ENCODE results near the gene PLEKHM2.

Gene PLEKHM2

DNA sequence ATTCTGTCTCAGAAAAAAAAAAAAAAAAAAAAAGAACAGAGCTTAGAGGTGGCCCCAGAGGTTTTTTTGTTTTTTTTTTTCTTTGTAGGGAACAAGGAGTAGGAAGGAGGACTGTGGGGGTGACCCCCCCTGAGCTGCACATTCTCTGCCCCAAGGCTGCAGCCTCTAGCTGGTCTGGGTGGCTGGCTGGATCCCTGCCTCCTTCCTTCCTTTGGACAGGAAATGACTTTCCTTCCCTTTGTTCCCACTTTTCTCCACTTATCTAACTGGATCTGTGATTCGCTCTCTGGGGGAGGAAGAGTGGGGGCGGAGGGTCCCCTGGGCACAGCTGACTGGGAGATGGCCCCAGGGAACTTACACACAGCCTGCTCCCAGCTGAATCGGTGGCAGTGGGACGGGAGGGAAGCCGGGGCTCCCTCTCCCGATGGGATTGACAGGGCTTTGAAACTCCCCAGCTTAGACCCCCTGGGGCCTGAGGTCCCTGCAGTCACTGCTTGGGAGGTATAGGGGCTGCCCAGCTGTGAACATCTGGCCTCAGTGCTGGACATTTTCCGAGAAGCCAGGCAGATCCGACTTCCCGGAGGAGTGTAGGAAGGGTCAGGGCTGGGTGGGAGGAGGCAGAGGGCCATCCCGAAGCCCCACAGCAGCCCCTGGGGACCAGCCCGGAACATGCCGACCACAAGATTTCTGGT, 76.5 kb downstream of the PLEKHM2 start:
- H3K27ac ChIP-seq = peak overlapping the region; percentile 99
- DNase-seq (ENCODE audit: low spot score) = peak; percentile 90
- H3K4me3 ChIP-seq = peak overlapping the region; percentile 99
- TF ChIP-seq, protein P1, sequence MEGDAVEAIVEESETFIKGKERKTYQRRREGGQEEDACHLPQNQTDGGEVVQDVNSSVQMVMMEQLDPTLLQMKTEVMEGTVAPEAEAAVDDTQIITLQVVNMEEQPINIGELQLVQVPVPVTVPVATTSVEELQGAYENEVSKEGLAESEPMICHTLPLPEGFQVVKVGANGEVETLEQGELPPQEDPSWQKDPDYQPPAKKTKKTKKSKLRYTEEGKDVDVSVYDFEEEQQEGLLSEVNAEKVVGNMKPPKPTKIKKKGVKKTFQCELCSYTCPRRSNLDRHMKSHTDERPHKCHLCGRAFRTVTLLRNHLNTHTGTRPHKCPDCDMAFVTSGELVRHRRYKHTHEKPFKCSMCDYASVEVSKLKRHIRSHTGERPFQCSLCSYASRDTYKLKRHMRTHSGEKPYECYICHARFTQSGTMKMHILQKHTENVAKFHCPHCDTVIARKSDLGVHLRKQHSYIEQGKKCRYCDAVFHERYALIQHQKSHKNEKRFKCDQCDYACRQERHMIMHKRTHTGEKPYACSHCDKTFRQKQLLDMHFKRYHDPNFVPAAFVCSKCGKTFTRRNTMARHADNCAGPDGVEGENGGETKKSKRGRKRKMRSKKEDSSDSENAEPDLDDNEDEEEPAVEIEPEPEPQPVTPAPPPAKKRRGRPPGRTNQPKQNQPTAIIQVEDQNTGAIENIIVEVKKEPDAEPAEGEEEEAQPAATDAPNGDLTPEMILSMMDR (IDR thresholded peaks at IDR 0.05) = no peak

DNA sequence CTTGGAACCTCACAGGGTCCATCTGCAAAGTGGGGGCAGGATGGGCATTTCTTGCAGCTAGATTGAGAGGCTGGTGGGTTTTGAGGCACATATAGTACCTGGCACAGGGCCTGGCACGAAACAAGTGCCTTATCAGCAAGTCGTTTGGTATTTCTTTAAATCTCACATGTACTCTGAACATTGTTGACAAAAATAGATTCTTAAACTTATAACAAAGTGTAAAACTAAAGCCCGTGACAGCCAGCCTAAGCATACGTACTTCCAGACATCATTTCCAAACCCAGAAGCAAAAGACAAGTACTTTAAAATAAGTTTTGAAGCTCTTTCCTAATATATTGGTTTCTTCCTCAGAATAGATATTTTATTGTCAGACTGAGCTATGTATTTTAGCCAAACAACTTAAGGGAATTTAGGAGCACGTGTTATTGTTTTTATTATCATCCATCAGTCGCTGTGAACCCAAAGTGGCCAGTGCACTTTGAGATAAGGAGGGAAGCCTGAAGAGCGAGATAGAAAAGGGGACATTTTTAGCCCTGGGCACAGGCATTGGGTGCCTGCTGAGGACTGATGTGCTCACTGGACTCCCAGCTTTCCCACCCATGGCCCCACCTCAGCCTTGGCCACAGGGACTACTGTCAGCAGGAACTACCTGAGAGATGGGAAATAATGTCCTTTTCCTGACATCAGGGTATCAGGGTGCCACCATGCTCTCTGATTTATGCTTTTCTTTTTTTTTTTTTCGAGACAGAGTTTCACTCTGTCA, 77.4 kb downstream of the PLEKHM2 start:
- Histone ChIP-seq H3K27ac (peak overlapping the region; percentile 99), H3K4me3 (peak overlapping the region; percentile 99)
- TF ChIP-seq, protein P1 (IDR thresholded peaks at IDR 0.05) = no peak
- DNase-seq (ENCODE audit: low spot score) = no peak

DNA sequence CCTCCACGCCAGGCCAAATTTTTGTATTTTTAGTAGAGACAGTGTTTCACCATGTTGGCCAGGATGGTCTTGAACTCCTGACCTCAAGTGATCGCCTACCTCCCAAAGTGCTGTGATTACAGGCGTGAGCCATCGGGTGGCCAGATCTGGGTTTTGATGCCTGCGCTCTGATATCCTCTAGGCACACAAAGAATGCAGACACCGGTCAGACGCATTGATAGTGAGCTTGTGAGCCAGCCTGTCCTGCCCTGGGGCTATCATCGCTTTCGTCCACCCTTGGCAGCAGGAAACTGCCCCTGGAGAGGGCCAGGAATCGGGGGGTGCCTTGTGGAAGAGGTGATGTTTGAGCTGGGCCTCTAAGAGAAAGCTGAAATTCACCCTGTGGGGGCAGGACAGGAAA, 78.4 kb downstream of the PLEKHM2 start:
- Histone ChIP-seq H3K4me3 (peak overlapping the region; percentile 99), H3K27ac (peak overlapping the region; percentile 99)
- TF ChIP-seq, protein P1 (IDR thresholded peaks at IDR 0.05) = no peak
- no peak for DNase-seq (ENCODE audit: low spot score)

DNA sequence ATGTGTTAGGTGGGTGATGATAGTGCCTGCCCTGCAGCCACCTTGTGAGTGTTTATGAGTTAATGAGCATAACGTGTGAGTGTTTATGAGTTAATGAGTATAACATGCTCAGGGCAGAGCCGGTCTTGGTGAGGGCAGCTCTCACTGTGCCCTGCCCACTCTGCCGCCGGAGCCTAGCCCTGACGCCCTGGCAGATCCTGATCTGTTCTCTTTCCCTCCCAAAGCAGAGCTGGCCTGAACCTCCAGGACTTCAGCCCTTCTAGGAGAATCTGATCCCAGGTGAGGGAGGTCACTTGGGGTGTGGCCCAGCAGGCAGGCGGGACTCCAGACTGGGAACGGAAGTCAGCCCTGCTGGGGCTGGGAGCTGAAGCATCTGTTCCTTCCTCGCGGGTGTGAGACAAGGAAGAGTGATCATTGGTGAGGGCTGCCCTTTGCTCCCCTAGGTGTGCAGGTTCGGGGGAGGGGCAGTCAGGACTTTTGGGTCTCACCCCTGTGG, 80.2 kb downstream of the PLEKHM2 start:
- no peak for DNase-seq (ENCODE audit: low spot score)
- Histone ChIP-seq H3K27ac (peak overlapping the region; percentile 99), H3K4me3 (peak overlapping the region; percentile 99)
- TF ChIP-seq, protein P1 (IDR thresholded peaks at IDR 0.05) = no peak

DNA sequence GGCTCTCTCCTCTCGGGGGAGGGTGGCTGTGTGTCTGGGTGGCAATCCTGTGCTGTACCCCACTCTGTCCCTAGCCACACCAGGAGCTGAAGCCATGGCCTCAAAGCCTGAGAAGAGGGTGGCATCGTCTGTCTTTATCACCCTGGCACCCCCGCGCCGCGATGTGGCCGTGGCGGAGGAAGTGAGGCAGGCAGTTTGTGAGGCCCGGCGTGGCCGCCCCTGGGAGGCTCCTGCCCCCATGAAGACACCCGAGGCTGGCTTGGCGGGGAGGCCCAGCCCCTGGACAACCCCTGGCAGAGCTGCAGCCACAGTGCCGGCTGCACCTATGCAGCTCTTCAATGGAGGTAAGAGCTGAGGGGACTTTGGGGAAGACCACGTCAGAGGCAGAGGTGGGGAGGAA, 80.8 kb downstream of the PLEKHM2 start:
- no peak for DNase-seq (ENCODE audit: low spot score)
- Histone ChIP-seq H3K4me3 (peak overlapping the region; percentile 99), H3K27ac (peak overlapping the region; percentile 99)
- TF ChIP-seq, protein P1 (IDR thresholded peaks at IDR 0.05) = no peak

DNA sequence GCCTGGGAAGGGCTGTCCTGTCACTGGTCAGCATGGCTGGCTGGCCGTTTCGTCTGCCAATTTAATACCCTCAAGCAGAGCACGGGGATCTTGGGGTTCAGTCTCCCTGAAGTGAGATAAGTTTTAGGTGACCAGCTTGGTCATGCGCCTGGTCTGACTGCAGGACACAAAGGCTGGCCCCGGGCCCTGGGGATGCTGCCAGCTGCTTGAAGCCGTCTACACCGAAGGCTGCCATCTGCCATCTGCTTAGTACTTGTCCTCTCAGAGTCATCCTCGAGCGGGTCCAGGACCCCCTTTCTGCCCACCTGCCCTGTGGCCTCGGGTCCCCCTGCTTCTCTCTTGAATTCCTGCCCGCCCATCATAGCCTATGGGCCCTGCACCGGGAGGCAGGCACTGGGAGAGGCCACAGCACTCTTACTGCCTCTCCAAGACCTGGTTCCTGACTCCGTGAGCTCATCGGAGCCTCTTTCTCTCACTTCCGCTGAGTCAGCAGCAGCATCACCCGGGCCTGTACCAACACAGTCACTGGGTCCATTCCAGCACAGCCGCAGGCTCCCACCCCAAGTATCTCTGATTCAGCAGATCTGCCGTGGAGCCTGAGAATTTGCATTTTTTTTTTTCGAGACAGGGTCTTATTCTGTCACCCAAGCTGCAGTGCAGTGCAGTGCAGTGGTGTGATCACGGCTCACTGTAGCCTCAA, 81.5 kb downstream of the PLEKHM2 start:
- peak overlapping the region; percentile 99 for H3K4me3 ChIP-seq
- TF ChIP-seq, protein P1 (IDR thresholded peaks at IDR 0.05) = no peak
- peak overlapping the region; percentile 99 for H3K27ac ChIP-seq
- no peak for DNase-seq (ENCODE audit: low spot score)
